K562 (cell line): ENCODE data around the gene SLC16A10. TPM values are rescaled to one million over a fixed set of nuclear protein-coding genes. Genes with fewer than 3 reads are reported as not detected.

ENCODE experiments used
- CBX8 ChIP-seq: fragments of 200-600 bp; sonication (generic); IDR thresholded peaks from 2 replicates; pipeline ENCODE4 v1.6.1; 2012; ENCODE audit warnings: borderline replicate concordance, mixed run types, low read depth, mild to moderate bottlenecking, moderate library complexity, mixed read lengths, low read length, control low read depth, inconsistent platforms; ENCODE audit not compliant: poor library complexity, severe bottlenecking; ENCODE audit errors: extremely low read depth
- ETS1 ChIP-seq: conservative IDR thresholded peaks from 2 replicates; pipeline ENCODE4 v1.6.1; 2011; ENCODE audit warnings: low read depth, mild to moderate bottlenecking, low read length; ENCODE audit not compliant: control insufficient read depth
- FOXK2 ChIP-seq, 2 experiments: fragments of 450-650 bp; IDR thresholded peaks in 1 of 2; conservative IDR thresholded peaks in 1 of 2; 2 replicates each; pipeline ENCODE4 v1.6.1; 2016; ENCODE audit warnings: low read depth in 2 of 2, mild to moderate bottlenecking in 1 of 2
- GTF2E2 ChIP-seq: fragments of 200-800 bp; sonication (Bioruptor generic); IDR thresholded peaks from 2 replicates; pipeline ENCODE4 v1.6.1; 2016; ENCODE audit warnings: missing genetic modification characterization, missing compliant biosample characterization
- LCOR ChIP-seq: sonication (generic); formaldehyde crosslinking; IDR thresholded peaks from 2 replicates; pipeline ENCODE4 v1.8.0; 2022; ENCODE audit warnings: mild to moderate bottlenecking, missing genetic modification reagents
- NR3C1 ChIP-seq: sonication (generic); formaldehyde crosslinking; IDR thresholded peaks from 2 replicates; pipeline ENCODE4 v1.8.1; 2022; ENCODE audit warnings: missing genetic modification reagents
- POLR2B ChIP-seq: fragments of 450-650 bp; IDR thresholded peaks from 2 replicates; pipeline ENCODE4 v1.6.1; 2018; ENCODE audit warnings: low read depth; ENCODE audit not compliant: partially characterized antibody
- PRPF4 ChIP-seq: fragments of 200-400 bp; formaldehyde crosslinking; IDR thresholded peaks from one replicate; pipeline ENCODE4 v1.6.1; 2017; ENCODE audit warnings: low read length, low read depth, mild to moderate bottlenecking; ENCODE audit not compliant: insufficient read depth, poor library complexity, severe bottlenecking
- SRSF1 ChIP-seq: fragments of 200-400 bp; formaldehyde crosslinking; IDR thresholded peaks from 2 replicates; pipeline ENCODE4 v1.6.1; 2017; ENCODE audit warnings: mild to moderate bottlenecking, low read depth, low read length, moderate library complexity
- TCFL5 ChIP-seq: fragments of 250-450 bp; sonication (Bioruptor Pico); conservative IDR thresholded peaks from 2 replicates; pipeline ENCODE4 v1.6.1; 2021; ENCODE audit warnings: mild to moderate bottlenecking, moderate library complexity, matching md5 sums
- TEAD4 ChIP-seq, 2 experiments: sonication (generic) in 1 of 2; formaldehyde crosslinking in 1 of 2; IDR thresholded peaks; 2 replicates each; pipeline versions ENCODE4 v1.6.1 to v1.8.0; 2012 to 2022; ENCODE audit warnings: borderline replicate concordance in 1 of 2, inconsistent platforms in 1 of 2, low read length in 1 of 2, mild to moderate bottlenecking in 1 of 2, missing genetic modification reagents in 1 of 2
- polyA plus RNA-seq, 8 experiments: library from polyadenylated mRNA; depleted of rRNA in 4 of 8; stranded (reverse) in 5 of 8; unstranded in 3 of 8; fragments of >200 nt; fragmentation: Nextera tagmentation in 2 of 8; fragmentation: Illumina TruSeq in 1 of 8; extraction: Ambion mirVana in 2 of 8; extraction: Trizol in 1 of 8; gene quantifications; 2 replicates each; pipeline versions ENCODE4 v1.2.1 to v1.2.3, GENCODE V29; 2011 to 2014; ENCODE audit warnings: inconsistent platforms in 1 of 8, missing spikeins in 1 of 8
- total RNA-seq, 7 experiments: library from RNA; depleted of rRNA in 6 of 7; stranded (reverse); fragments of >200 nt in 6 of 7; fragmentation: Illumina TruSeq in 2 of 7; extraction: Trizol in 2 of 7; gene quantifications; 2 replicates each; pipeline versions ENCODE4 v1.2.1 to v1.2.3, GENCODE V29; 2011 to 2021; ENCODE audit warnings: low replicate concordance in 1 of 7
- TF ChIP-seq, protein P1 (sequence below), 2 experiments: fragments of 450-650 bp in 1 of 2; sonication (generic) in 1 of 2; formaldehyde crosslinking in 1 of 2; IDR thresholded peaks in 1 of 2; conservative IDR thresholded peaks in 1 of 2; 2 replicates each; pipeline versions ENCODE4 v1.6.1 to v1.8.1; 2016 to 2023; ENCODE audit warnings: mild to moderate bottlenecking in 2 of 2, moderate library complexity in 2 of 2, inconsistent platforms in 1 of 2, missing genetic modification reagents in 1 of 2
- TF ChIP-seq, protein P2 (sequence below): fragments of 450-650 bp; IDR thresholded peaks from 2 replicates; pipeline ENCODE4 v1.7.1; 2018; ENCODE audit warnings: mild to moderate bottlenecking, low read depth; ENCODE audit not compliant: partially characterized antibody
- TF ChIP-seq, protein P3 (sequence below), 3 experiments: fragments of 200-800 bp in 1 of 3; fragments of 250-450 bp in 1 of 3; fragments of 450-650 bp in 1 of 3; sonication (Bioruptor Pico) in 1 of 3; sonication (Bioruptor generic) in 1 of 3; formaldehyde crosslinking in 1 of 3; IDR thresholded peaks; 2 replicates each; pipeline versions ENCODE4 v1.6.1 to v1.8.0; 2016 to 2022; ENCODE audit warnings: mild to moderate bottlenecking in 2 of 3, missing genetic modification characterization in 2 of 3, missing compliant biosample characterization in 1 of 3, moderate library complexity in 1 of 3
- TF ChIP-seq, protein P4 (sequence below): fragments of 450-650 bp; conservative IDR thresholded peaks from 2 replicates; pipeline ENCODE4 v1.6.1; 2016; ENCODE audit warnings: missing genetic modification characterization, low read depth, mild to moderate bottlenecking, missing compliant biosample characterization, moderate library complexity

The SLC16A10 gene
- total and polyA plus RNA-seq, 9 of the 15 experiments (the other 6 are each of a cell fraction or from before 2014, with no cell fraction given): 0.02 to 0.54 (median 0.24) TPM; not detected in 4

DNA sequence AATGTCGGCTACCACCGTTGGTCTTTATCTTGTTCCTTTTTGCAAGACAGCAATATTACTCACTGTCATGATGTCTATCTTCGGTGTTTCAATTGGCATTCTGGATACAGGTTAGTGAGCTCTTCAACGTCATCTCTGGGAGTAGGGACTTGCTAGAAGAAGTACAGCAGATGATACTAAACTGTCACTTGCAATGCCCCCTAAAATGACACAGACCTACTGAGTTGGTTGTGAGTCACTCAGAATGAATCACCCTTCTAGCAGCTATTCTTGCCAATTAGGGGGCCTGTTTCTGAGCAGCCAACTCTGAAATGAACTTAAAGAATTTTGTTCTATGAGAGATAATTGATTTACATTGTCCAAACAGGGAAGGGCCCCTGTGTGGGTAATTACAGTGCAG, 176.5 kb downstream of the SLC16A10 start (continued):
- TF ChIP-seq, protein P1, sequence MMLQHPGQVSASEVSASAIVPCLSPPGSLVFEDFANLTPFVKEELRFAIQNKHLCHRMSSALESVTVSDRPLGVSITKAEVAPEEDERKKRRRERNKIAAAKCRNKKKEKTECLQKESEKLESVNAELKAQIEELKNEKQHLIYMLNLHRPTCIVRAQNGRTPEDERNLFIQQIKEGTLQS (IDR thresholded peaks at IDR 0.05): peak; percentile 93
- TF ChIP-seq, protein P1 (CRISPR knock-in tag; conservative IDR thresholded peaks at IDR 0.05): no peak; the same call in 1 of the 2 replicates
- TF ChIP-seq FOXK2 (conservative IDR thresholded peaks at IDR 0.05 in 1 of 2, IDR thresholded peaks at IDR 0.05 in 1 of 2; ENCODE audit: low read depth in 2 of 2): no peak
- no peak for TF ChIP-seq SRSF1
- TF ChIP-seq, protein P2, sequence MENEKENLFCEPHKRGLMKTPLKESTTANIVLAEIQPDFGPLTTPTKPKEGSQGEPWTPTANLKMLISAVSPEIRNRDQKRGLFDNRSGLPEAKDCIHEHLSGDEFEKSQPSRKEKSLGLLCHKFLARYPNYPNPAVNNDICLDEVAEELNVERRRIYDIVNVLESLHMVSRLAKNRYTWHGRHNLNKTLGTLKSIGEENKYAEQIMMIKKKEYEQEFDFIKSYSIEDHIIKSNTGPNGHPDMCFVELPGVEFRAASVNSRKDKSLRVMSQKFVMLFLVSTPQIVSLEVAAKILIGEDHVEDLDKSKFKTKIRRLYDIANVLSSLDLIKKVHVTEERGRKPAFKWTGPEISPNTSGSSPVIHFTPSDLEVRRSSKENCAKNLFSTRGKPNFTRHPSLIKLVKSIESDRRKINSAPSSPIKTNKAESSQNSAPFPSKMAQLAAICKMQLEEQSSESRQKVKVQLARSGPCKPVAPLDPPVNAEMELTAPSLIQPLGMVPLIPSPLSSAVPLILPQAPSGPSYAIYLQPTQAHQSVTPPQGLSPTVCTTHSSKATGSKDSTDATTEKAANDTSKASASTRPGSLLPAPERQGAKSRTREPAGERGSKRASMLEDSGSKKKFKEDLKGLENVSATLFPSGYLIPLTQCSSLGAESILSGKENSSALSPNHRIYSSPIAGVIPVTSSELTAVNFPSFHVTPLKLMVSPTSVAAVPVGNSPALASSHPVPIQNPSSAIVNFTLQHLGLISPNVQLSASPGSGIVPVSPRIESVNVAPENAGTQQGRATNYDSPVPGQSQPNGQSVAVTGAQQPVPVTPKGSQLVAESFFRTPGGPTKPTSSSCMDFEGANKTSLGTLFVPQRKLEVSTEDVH: no peak
- TF ChIP-seq, protein P3, sequence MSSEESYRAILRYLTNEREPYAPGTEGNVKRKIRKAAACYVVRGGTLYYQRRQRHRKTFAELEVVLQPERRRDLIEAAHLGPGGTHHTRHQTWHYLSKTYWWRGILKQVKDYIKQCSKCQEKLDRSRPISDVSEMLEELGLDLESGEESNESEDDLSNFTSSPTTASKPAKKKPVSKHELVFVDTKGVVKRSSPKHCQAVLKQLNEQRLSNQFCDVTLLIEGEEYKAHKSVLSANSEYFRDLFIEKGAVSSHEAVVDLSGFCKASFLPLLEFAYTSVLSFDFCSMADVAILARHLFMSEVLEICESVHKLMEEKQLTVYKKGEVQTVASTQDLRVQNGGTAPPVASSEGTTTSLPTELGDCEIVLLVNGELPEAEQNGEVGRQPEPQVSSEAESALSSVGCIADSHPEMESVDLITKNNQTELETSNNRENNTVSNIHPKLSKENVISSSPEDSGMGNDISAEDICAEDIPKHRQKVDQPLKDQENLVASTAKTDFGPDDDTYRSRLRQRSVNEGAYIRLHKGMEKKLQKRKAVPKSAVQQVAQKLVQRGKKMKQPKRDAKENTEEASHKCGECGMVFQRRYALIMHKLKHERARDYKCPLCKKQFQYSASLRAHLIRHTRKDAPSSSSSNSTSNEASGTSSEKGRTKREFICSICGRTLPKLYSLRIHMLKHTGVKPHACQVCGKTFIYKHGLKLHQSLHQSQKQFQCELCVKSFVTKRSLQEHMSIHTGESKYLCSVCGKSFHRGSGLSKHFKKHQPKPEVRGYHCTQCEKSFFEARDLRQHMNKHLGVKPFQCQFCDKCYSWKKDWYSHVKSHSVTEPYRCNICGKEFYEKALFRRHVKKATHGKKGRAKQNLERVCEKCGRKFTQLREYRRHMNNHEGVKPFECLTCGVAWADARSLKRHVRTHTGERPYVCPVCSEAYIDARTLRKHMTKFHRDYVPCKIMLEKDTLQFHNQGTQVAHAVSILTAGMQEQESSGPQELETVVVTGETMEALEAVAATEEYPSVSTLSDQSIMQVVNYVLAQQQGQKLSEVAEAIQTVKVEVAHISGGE (CRISPR knock-in tag; IDR thresholded peaks at IDR 0.05): no peak
- TF ChIP-seq LCOR (CRISPR knock-in tag): 0 out of 2 replicates have a peak, but pooled peaks have one; percentile 42
- TF ChIP-seq, protein P4, sequence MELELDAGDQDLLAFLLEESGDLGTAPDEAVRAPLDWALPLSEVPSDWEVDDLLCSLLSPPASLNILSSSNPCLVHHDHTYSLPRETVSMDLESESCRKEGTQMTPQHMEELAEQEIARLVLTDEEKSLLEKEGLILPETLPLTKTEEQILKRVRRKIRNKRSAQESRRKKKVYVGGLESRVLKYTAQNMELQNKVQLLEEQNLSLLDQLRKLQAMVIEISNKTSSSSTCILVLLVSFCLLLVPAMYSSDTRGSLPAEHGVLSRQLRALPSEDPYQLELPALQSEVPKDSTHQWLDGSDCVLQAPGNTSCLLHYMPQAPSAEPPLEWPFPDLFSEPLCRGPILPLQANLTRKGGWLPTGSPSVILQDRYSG (tag): no peak
- TF ChIP-seq ETS1: no peak
- no peak for TF ChIP-seq NR3C1 (CRISPR knock-in tag)
- no peak for TF ChIP-seq PRPF4
- TF ChIP-seq TCFL5 (CRISPR knock-in tag): no peak
- no peak for TF ChIP-seq GTF2E2 (tag)
- TF ChIP-seq TEAD4 (IDR thresholded peaks at IDR 0.05; ENCODE audit: low read length): 0 out of 2 replicates have a peak, but pooled peaks have one; percentile 18
- TF ChIP-seq TEAD4 (CRISPR knock-in tag; IDR thresholded peaks at IDR 0.05; ENCODE audit: borderline replicate concordance): no peak
- no peak for TF ChIP-seq CBX8
- TF ChIP-seq POLR2B: no peak
